HG03521 (cell line): ENCODE data around the gene PRG3.

ENCODE experiments used
- ATAC-seq: cut with Tn5 transposase; IDR thresholded peaks from one replicate; pipeline ENCODE4 v1.9.1; 2021; ENCODE audit warnings: mild to moderate bottlenecking, moderate library complexity; ENCODE audit not compliant: unreplicated experiment

PRG3 gene

GRCh38 chr11:57380975-57381374, at the start of gene PRG3:
Gene PRG3 (minus strand): TSS chr11:57381150. CDS start chr11:57380708, 442 bp downstream.
- no peak for ATAC-seq

GRCh38 chr11:57429946-57430345, 49.0 kb upstream of the PRG3 start:
- no peak for ATAC-seq

- ATAC-seq: no peak
Measured at GRCh38 chr11:57428643-57429042, 47.7 kb upstream of the PRG3 start.

- no peak for ATAC-seq
Measured at GRCh38 chr11:57427727-57428082, 46.8 kb upstream of the PRG3 start.

- peak; percentile 52 for ATAC-seq
Measured at GRCh38 chr11:57426929-57427726, 46.2 kb upstream of the PRG3 start, which contains the start of gene SLC43A3. Gene SLC43A3 (minus strand): TSS chr11:57427121. CDS start chr11:57426172, 949 bp downstream.

GRCh38 chr11:57426439-57426928, 45.5 kb upstream of the PRG3 start:
- no peak for ATAC-seq

- no peak for ATAC-seq
Measured at GRCh38 chr11:57425565-57426438, 44.9 kb upstream of the PRG3 start.

GRCh38 chr11:57424792-57425564, 44.0 kb upstream of the PRG3 start:
- ATAC-seq: peak; percentile 87

- no peak for ATAC-seq
Measured at GRCh38 chr11:57424137-57424791, 43.3 kb upstream of the PRG3 start.

GRCh38 chr11:57422669-57423068, 41.7 kb upstream of the PRG3 start:
- ATAC-seq: no peak

- no peak for ATAC-seq
Measured at GRCh38 chr11:57421805-57422204, 40.9 kb upstream of the PRG3 start.

GRCh38 chr11:57421066-57421465, 40.1 kb upstream of the PRG3 start:
- no peak for ATAC-seq

- no peak for ATAC-seq
Measured at GRCh38 chr11:57419146-57419545, 38.2 kb upstream of the PRG3 start.

- no peak for ATAC-seq
Measured at GRCh38 chr11:57418131-57418530, 37.2 kb upstream of the PRG3 start.

- no peak for ATAC-seq
Measured at GRCh38 chr11:57417056-57417455, 36.1 kb upstream of the PRG3 start.

GRCh38 chr11:57416436-57416835, 35.5 kb upstream of the PRG3 start:
- ATAC-seq: no peak

- no peak for ATAC-seq
Measured at GRCh38 chr11:57414612-57415212, 33.8 kb upstream of the PRG3 start.

- ATAC-seq: no peak
Measured at GRCh38 chr11:57413681-57414080, 32.7 kb upstream of the PRG3 start.

- no peak for ATAC-seq
Measured at GRCh38 chr11:57410287-57410686, 29.3 kb upstream of the PRG3 start.
